Measurements from ENCODE around the gene FBN2. TPM values are rescaled to one million over a fixed set of nuclear protein-coding genes. Genes with fewer than 3 reads are reported as not detected.

The FBN2 gene
- total and polyA plus RNA-seq, 2 donors = 0.62 to 138 TPM

DNA sequence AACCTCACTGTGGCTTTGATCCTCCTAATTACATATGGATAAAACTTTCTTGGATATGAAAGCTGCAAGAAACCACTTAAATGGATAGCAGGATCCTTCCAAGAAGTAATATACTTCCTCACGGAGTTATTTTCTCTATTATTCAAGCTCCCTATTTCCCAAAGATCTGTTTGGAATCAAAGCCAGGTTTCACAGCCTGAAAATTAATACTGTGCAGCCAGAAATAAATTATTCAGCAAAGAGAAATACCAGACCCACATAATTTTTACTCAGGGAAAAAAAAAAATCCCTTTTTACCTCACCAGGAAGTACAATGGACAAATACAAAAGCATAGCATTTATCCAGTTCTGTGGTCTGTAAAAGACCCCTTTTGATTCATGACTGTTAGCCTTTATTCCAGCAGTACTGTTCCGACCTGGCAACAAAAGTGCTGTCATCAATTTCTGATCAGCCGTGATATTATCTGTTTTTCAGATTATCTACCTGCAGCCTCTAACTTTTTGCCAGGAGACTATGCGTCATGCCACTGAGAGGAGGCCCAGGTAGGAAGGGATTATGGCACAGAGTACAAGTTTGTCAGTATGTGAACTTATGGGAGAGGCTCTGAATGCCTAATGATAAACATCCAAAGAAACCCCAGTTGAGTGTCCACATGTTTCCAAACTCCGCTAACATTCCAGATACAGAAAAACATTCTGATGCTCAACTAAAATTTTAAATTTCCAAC, 57.0 kb downstream of the FBN2 start:
- Histone ChIP-seq H3K4me3 (ENCODE audit: low read depth, low read length) (no peak overlapping the region), H3K36me3 (ENCODE audit: insufficient read depth) (no peaks in the 10 kb centered on the region), H3K4me1 (ENCODE audit: insufficient read depth) (no peaks in the 10 kb centered on the region), H3K27ac (ENCODE audit: low read depth) (no peak overlapping the region)
- WGBS = 87% methylated on average over 5 of the region's 5 CpGs
- no peak for DNase-seq (ENCODE audit: extremely low spot score)

DNA sequence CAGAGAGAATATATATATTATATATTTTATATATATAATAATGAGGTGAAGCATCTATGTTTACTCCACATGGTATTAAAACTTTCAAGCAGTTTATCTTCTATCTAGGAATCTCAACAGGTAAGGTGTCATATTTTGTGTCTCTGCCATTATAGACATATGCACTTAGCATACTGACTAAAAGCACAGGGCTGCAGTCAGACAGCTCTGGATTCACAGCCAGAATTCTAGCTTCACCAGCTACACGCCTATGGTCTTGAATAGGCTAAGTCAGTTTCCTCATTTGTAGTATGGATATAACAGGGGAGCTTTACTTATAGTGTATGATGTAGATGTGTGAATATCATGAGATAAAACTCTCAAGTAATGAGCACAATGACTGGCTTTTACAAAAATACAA, 57.9 kb downstream of the FBN2 start:
- no peak for DNase-seq (ENCODE audit: extremely low spot score)
- Histone ChIP-seq H3K4me3 (ENCODE audit: low read depth, low read length) (no peak overlapping the region), H3K4me1 (ENCODE audit: insufficient read depth) (no peaks in the 10 kb centered on the region), H3K27ac (ENCODE audit: low read depth) (no peak overlapping the region), H3K36me3 (ENCODE audit: insufficient read depth) (no peaks in the 10 kb centered on the region)
- 91% methylated on average over 1 of the region's 1 CpG for WGBS

DNA sequence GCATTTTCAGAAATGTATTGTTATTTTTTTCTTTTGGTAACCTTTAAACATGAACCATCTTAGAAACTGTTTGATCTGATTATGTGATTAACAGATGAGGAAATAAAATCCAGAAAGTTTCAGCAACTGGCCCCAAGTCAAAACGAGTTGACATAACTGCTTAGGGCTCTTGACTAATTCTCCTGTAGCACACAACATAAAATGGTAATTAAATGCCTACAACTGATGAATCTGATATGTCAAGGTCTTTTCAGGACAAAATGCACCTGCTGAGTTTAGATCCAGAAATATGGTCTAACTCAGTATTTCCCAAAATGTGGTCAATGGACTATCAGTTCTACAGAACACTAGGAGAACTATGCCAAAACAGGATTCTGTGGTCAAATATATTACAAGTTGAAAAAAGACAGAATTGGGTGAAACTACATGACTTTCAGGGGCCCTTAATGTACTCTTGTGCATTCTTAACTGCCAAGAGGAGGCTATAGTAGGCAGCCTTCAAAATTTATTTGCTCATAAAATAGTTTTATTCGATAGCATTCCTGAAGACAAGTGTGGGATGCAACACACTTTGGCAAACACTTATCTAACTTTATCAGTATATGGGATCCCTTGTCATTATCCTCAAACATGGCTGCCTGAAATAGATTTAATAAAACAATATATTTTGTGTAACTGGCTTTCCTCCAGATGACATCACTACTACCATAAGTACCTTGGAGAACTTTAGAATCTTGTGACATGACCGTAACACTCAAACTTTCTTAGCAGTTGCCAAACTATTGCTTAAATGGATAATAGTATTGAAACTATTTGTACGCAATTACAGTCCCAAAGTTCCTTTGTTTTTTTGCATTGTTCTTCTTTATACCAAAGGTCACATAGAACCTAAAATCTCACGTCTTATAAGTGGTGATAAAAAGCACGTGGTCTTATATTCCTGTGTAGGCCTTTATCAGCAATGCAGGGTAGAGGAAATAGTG, 59.4 kb downstream of the FBN2 start:
- DNase-seq (ENCODE audit: extremely low spot score) = no peak
- no peak overlapping the region for H3K4me3 ChIP-seq (ENCODE audit: low read depth, low read length)
- H3K27ac ChIP-seq (ENCODE audit: low read depth) = no peak overlapping the region
- H3K4me1 ChIP-seq (ENCODE audit: insufficient read depth) = no peaks in the 10 kb centered on the region
- H3K36me3 ChIP-seq (ENCODE audit: insufficient read depth) = no peaks in the 10 kb centered on the region
- WGBS = 71% methylated on average over 6 of the region's 6 CpGs

GRCh38 chr5:128477944-128478343, 60.1 kb downstream of the FBN2 start:
- WGBS = 71% methylated on average over 5 of the region's 5 CpGs
- Histone ChIP-seq H3K4me1 (ENCODE audit: insufficient read depth) (no peaks in the 10 kb centered on the region), H3K27ac (ENCODE audit: low read depth) (no peak overlapping the region), H3K36me3 (ENCODE audit: insufficient read depth) (no peaks in the 10 kb centered on the region), H3K4me3 (ENCODE audit: low read depth, low read length) (no peak overlapping the region)
- no peak for DNase-seq (ENCODE audit: extremely low spot score)

DNA sequence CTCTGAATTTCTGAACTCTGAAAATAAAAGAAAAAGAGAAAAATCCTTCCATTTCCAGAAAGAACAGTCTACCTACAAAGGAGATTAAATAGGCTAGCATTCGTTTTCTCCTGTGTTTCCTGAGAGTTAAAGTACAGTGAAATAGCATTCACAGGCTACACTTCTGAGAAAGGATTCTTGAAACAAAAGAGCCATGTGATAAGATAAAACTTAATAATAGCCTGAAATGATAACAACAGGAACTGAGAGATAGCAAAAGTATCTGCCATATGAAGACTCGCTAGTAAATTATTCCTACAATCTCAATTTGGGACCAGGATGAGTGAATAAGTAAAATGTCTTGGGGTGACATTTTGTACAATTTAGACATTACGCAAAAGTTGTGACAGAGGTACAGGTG, 62.4 kb downstream of the FBN2 start:
- no peak overlapping the region for H3K4me3 ChIP-seq (ENCODE audit: low read depth, low read length)
- no peak for DNase-seq (ENCODE audit: extremely low spot score)
- H3K36me3 ChIP-seq (ENCODE audit: insufficient read depth) = no peaks in the 10 kb centered on the region
- no peak overlapping the region for H3K27ac ChIP-seq (ENCODE audit: low read depth)
- 74% methylated on average over 3 of the region's 3 CpGs for WGBS
- no peaks in the 10 kb centered on the region for H3K4me1 ChIP-seq (ENCODE audit: insufficient read depth)

GRCh38 chr5:128472919-128473318, 65.1 kb downstream of the FBN2 start:
- no peak for DNase-seq (ENCODE audit: extremely low spot score)
- Histone ChIP-seq H3K36me3 (ENCODE audit: insufficient read depth) (no peaks in the 10 kb centered on the region), H3K4me1 (ENCODE audit: insufficient read depth) (no peaks in the 10 kb centered on the region), H3K27ac (ENCODE audit: low read depth) (no peak overlapping the region), H3K4me3 (ENCODE audit: low read depth, low read length) (no peak overlapping the region)
- WGBS = 83% methylated on average over 4 of the region's 4 CpGs

- WGBS = 75% methylated on average over 2 of the region's 2 CpGs
- no peak overlapping the region for H3K27ac ChIP-seq (ENCODE audit: low read depth)
- DNase-seq (ENCODE audit: extremely low spot score) = no peak
- no peak overlapping the region for H3K4me3 ChIP-seq (ENCODE audit: low read depth, low read length)
- no peaks in the 10 kb centered on the region for H3K36me3 ChIP-seq (ENCODE audit: insufficient read depth)
- H3K4me1 ChIP-seq (ENCODE audit: insufficient read depth) = no peaks in the 10 kb centered on the region
Observed at GRCh38 chr5:128472036-128472435, 66.0 kb downstream of the FBN2 start.

GRCh38 chr5:128470663-128471062, 67.4 kb downstream of the FBN2 start:
- Histone ChIP-seq H3K27ac (ENCODE audit: low read depth) (no peak overlapping the region), H3K4me1 (ENCODE audit: insufficient read depth) (no peaks in the 10 kb centered on the region), H3K4me3 (ENCODE audit: low read depth, low read length) (no peak overlapping the region), H3K36me3 (ENCODE audit: insufficient read depth) (no peaks in the 10 kb centered on the region)
- no peak for DNase-seq (ENCODE audit: extremely low spot score)
- WGBS = 90% methylated on average over 1 of the region's 1 CpG

DNA sequence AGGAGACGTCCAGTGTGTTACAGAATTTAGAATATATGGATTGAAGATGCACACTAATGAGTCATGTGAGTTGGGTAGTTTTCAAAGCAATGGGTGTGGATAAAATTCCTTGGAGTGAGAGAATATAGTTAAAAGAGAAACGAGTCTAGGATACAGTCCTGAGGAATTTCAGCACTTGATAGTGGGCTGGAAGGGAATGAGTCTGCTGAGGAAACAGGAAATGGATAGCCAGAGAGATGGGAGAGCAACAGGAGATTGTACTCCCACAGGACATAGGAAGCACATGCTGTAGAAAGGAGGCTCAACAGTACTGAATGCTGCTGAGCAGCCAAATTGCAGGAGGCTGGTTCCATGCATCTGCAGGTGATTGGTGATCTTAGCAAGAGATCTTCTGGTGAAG, 68.1 kb downstream of the FBN2 start:
- Histone ChIP-seq H3K36me3 (ENCODE audit: insufficient read depth) (no peaks in the 10 kb centered on the region), H3K4me1 (ENCODE audit: insufficient read depth) (no peaks in the 10 kb centered on the region), H3K4me3 (ENCODE audit: low read depth, low read length) (no peak overlapping the region), H3K27ac (ENCODE audit: low read depth) (no peak overlapping the region)
- WGBS = 56% methylated on average over 2 of the region's 2 CpGs
- no peak for DNase-seq (ENCODE audit: extremely low spot score)

DNA sequence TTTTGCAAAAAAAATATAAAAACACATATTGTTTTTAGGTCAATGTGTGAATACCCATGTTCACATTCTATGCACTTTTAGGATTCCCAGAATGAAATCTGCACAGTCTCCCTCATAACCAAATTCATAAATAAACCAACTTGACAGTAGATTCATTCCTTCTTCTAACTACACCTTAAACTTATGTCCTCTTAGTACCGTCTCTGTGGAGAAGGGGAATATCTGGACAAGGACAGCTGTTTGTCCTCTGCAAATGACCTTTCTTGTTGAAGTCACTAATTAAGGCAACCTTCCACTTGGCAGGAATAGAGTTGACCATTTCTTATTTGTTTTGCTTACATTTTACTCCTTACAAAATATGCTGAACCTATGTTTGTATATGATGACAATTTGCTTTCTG, 71.1 kb downstream of the FBN2 start:
- WGBS = 24% methylated on average over 1 of the region's 1 CpG
- no peak for DNase-seq (ENCODE audit: extremely low spot score)
- H3K36me3 ChIP-seq (ENCODE audit: insufficient read depth) = no peaks in the 10 kb centered on the region
- H3K27ac ChIP-seq (ENCODE audit: low read depth) = no peak overlapping the region
- H3K4me1 ChIP-seq (ENCODE audit: insufficient read depth) = no peaks in the 10 kb centered on the region
- H3K4me3 ChIP-seq (ENCODE audit: low read depth, low read length) = no peak overlapping the region

- no peaks in the 10 kb centered on the region for H3K36me3 ChIP-seq (ENCODE audit: insufficient read depth)
- H3K4me1 ChIP-seq (ENCODE audit: insufficient read depth) = no peaks in the 10 kb centered on the region
- no peak for DNase-seq (ENCODE audit: extremely low spot score)
- H3K27ac ChIP-seq (ENCODE audit: low read depth) = no peak overlapping the region
- WGBS = 32% methylated on average over 5 of the region's 5 CpGs
- no peak overlapping the region for H3K4me3 ChIP-seq (ENCODE audit: low read depth, low read length)
Observed at GRCh38 chr5:128466554-128466953, 71.5 kb downstream of the FBN2 start.

DNA sequence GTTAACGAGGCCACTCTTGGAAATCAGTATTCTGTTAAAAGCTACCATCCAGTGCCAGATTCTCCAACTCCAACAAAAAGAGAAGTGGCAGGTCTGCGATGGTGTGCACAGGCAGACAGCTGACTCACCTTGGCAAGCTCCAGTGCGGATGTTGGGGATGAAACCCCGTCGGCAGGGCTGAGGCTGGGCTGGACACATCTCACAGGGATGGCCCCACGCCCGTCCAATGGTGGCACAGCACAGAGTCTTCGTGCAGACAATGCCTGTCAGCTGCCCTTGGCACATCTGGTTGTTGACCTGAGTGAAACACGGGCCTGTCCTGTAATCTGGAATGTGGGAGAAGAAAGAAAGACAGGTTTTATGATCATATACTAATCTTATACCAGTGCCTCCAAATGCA, 73.4 kb downstream of the FBN2 start:
- Histone ChIP-seq H3K4me1 (ENCODE audit: insufficient read depth) (no peaks in the 10 kb centered on the region), H3K36me3 (ENCODE audit: insufficient read depth) (no peaks in the 10 kb centered on the region), H3K27ac (ENCODE audit: low read depth) (no peak overlapping the region), H3K4me3 (ENCODE audit: low read depth, low read length) (no peak overlapping the region)
- WGBS = 89% methylated on average over 9 of the region's 9 CpGs
- DNase-seq (ENCODE audit: extremely low spot score) = no peak

DNA sequence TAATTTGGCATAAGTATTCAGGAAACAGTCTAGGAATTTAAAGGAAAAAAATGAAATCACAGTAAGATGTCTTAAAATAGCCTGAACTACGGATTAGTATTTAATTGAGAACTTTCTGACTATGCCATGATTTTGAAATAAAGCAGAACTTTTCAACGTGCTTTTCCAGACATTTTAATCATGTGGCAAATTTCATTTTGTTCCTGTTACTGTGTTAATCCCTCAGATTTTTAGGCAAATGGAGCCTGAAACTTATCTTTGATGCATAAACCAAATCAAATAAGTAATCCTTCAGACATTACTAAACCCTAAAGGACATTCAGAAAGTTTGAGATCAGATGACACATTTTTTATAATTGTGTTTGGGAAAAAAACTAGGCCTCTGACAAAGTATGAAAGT, 75.7 kb downstream of the FBN2 start:
- WGBS = 24% methylated on average over 2 of the region's 2 CpGs
- no peak overlapping the region for H3K27ac ChIP-seq (ENCODE audit: low read depth)
- H3K4me3 ChIP-seq (ENCODE audit: low read depth, low read length) = no peak overlapping the region
- H3K4me1 ChIP-seq (ENCODE audit: insufficient read depth) = no peaks in the 10 kb centered on the region
- H3K36me3 ChIP-seq (ENCODE audit: insufficient read depth) = no peaks in the 10 kb centered on the region
- no peak for DNase-seq (ENCODE audit: extremely low spot score)
